Omental fat pad (tissue), 4 donors: ENCODE data around the gene SLC1A7. TPM values are rescaled to one million over a fixed set of nuclear protein-coding genes. Genes with fewer than 3 reads are reported as not detected.

Source experiments
- ATAC-seq: fragments of 150-250 bp; one replicate; pipeline ENCODE4 v1.9.1; 2016; ENCODE audit warnings: mild to moderate bottlenecking, moderate library complexity; ENCODE audit not compliant: low FRiP score
- DNase-seq: peaks from one replicate; pipeline ENCODE4 v3.0.0-alpha.2; 2019; ENCODE audit warnings: low spot score
- CTCF ChIP-seq, 3 donors: fragments of 450-650 bp; IDR thresholded peaks; one replicate each; pipeline ENCODE4 v1.5.1; 2016 to 2017; ENCODE audit warnings: antibody characterized with exemption in 3 of 3, mild to moderate bottlenecking in 3 of 3, moderate library complexity in 2 of 3
- total RNA-seq, 4 donors: library from RNA; depleted of rRNA; stranded (reverse); fragments of >200 nt; gene quantifications; one replicate each; pipeline ENCODE4 v1.1.0, GENCODE V29; 2016

SLC1A7 gene
- total RNA-seq, 4 donors from 2014 or later: 0.19 to 0.63 (median 0.48) TPM; not detected in 1

GRCh38 chr1:53092659-53093450 lies 49.6 kb downstream of the SLC1A7 start:
- no peak for TF ChIP-seq CTCF (IDR thresholded peaks at IDR 0.05)
- no peak for ATAC-seq

GRCh38 chr1:53091841-53092645 lies 50.4 kb downstream of the SLC1A7 start:
- TF ChIP-seq CTCF (IDR thresholded peaks at IDR 0.05): no peak
- no peak for DNase-seq
- ATAC-seq: no peak

More at GRCh38 chr1:53092659-53093450, 49.6 kb downstream of the SLC1A7 start:
- DNase-seq: no peak

GRCh38 chr1:53090227-53091147 lies 52.0 kb downstream of the SLC1A7 start:
- DNase-seq (no peak), ATAC-seq (no peak)
- TF ChIP-seq CTCF (IDR thresholded peaks at IDR 0.05): no peak

DNA sequence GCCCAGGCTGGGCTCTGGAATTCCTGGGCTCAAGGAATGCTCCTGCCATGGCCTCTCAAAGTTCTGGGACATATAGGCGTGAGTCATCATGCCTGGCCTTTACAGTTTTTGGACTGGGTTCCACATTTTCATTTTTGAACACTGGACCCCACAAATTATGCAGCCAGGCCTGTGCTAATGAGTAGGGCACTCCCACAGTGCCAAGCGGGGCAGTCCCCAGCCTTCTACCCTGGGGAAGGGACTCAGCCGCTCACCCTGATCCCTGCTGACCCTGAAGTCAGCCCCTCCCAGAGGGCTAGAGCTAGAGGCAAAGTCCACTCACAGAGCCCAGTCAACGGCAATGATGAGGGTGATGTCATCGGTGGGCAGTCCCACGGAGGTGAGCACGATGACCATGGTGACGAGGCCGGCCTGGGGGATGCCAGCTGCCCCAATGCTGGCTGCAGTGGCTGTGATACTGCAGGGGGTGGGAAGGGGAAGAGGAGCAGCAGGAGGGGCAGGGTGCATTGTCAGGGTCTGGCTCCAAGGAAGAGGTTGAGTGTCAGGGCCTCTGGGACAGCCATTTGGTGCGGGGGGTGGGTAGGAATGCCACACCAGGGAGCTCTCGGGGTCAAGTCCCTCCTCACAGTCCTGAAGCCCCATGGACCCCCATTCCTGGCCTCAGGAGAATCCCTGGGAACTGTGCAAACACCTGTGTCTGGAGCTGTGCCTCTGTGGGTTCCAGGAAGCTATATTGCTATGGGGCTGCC lies 52.8 kb downstream of the SLC1A7 start:
- TF ChIP-seq CTCF (IDR thresholded peaks at IDR 0.05): no peak
- DNase-seq (no peak), ATAC-seq (no peak)

DNA sequence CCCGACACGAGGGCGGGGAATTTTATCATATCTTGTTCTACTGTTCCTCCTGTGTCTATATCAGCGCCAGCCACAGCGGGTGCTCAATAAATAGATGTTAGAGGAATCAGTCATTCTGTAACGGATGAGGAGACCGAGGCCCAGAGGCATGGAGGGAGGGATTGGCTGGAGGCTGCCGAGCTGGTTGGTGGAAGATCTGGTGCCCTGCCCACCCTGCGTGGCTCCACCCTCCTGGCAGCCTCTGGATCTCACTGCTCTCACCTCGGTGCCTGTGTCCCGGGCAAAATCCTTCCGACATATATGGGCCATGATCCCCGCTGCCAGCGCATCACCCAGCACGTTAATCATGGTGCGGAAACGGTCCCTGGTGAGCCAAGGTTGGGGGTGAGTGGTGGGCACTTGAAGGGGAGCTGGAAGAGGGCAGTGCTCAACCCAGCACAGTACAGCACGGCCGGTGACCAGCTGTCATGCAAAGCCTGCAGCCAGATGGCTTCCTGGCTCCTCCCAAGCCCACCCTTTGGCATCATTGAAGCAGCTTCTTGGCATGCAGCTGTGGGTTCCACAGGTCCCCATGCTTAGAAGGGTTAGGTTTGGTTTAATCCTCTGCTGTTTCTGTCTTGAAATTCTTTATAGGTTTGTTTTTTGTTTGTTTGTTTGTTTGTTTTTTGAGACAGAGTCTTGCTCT lies 53.7 kb downstream of the SLC1A7 start:
- TF ChIP-seq CTCF (IDR thresholded peaks at IDR 0.05): no peak
- ATAC-seq (no peak), DNase-seq (no peak)
